ENCODE data around the gene KIAA0319L. TPM values are rescaled to one million over a fixed set of nuclear protein-coding genes. Genes with fewer than 3 reads are reported as not detected.
"Not testable (repeated sequence)": the region's sequence is repeated elsewhere in the genome, so short reads cannot be mapped to it uniquely, and the experiment has no call there.

KIAA0319L gene
- total RNA-seq, 2 donors from 2014 or later, result 74.0 to 84.4 TPM

- intact Hi-C loops (cut with DNase I, micrococcal nuclease), result no loop called here
- DNase-seq (no peak), ATAC-seq (no peak)
Observed at GRCh38 chr1:35586808-35587207, 29.6 kb upstream of the KIAA0319L start.

- DNase-seq; ATAC-seq; intact Hi-C loops (cut with DNase I, micrococcal nuclease): not testable (repeated sequence)
Observed at GRCh38 chr1:35585805-35586204, 28.6 kb upstream of the KIAA0319L start.

GRCh38 chr1:35585281-35585680 lies 28.1 kb upstream of the KIAA0319L start:
- intact Hi-C loops (cut with DNase I, micrococcal nuclease), result no loop called here
- ATAC-seq (no peak), DNase-seq (no peak)

- DNase-seq; ATAC-seq; intact Hi-C loops (cut with DNase I, micrococcal nuclease): not testable (repeated sequence)
Observed at GRCh38 chr1:35581621-35582020, 24.4 kb upstream of the KIAA0319L start.

GRCh38 chr1:35580949-35581388 lies 23.8 kb upstream of the KIAA0319L start:
- ATAC-seq (no peak), DNase-seq (no peak)
- intact Hi-C loops (cut with DNase I, micrococcal nuclease), result no loop called here

GRCh38 chr1:35577071-35577998 lies 20.1 kb upstream of the KIAA0319L start:
- ATAC-seq, result peak; percentile 57
- peak; percentile 51 to 65 for DNase-seq
- intact Hi-C loops (cut with DNase I, micrococcal nuclease), result no loop called here

- ATAC-seq; intact Hi-C loops (cut with DNase I, micrococcal nuclease); DNase-seq: not testable (repeated sequence)
Observed at GRCh38 chr1:35576766-35577070, 19.5 kb upstream of the KIAA0319L start.

GRCh38 chr1:35576061-35576765 lies 19.0 kb upstream of the KIAA0319L start:
- intact Hi-C loops (cut with DNase I, micrococcal nuclease), result no loop called here
- ATAC-seq (no peak), DNase-seq (no peak)

GRCh38 chr1:35575416-35575958 lies 18.3 kb upstream of the KIAA0319L start:
- ATAC-seq, result no peak
- no peak for DNase-seq
- intact Hi-C loops (cut with DNase I, micrococcal nuclease), result no loop called here

GRCh38 chr1:35574655-35575415 lies 17.6 kb upstream of the KIAA0319L start:
- intact Hi-C loops (cut with DNase I, micrococcal nuclease), result no loop called here
- DNase-seq (no peak), ATAC-seq (peak; percentile 34)

GRCh38 chr1:35574125-35574654 lies 17.0 kb upstream of the KIAA0319L start:
- intact Hi-C loops (cut with DNase I, micrococcal nuclease), result no loop called here
- DNase-seq, result no peak
- ATAC-seq, result peak; percentile 26

GRCh38 chr1:35573198-35574124 lies 16.3 kb upstream of the KIAA0319L start, which contains the start of gene TFAP2E:
Gene TFAP2E (plus strand): TSS chr1:35573314. CDS start chr1:35573578, 264 bp downstream.
- intact Hi-C loops (cut with DNase I, micrococcal nuclease), result no loop called here
- ATAC-seq, result peak; percentile 72
- DNase-seq, result peak; percentile 46 to 76

GRCh38 chr1:35572296-35572695 lies 15.1 kb upstream of the KIAA0319L start:
- intact Hi-C loops (cut with DNase I, micrococcal nuclease), result no loop called here
- no peak for ATAC-seq
- no peak for DNase-seq

GRCh38 chr1:35571263-35571662 lies 14.1 kb upstream of the KIAA0319L start:
- ATAC-seq, result no peak
- intact Hi-C loops (cut with DNase I, micrococcal nuclease), result no loop called here
- DNase-seq, result no peak

- intact Hi-C loops (cut with DNase I, micrococcal nuclease), result no loop called here
- ATAC-seq (no peak), DNase-seq (no peak)
Observed at GRCh38 chr1:35570589-35571137, 13.5 kb upstream of the KIAA0319L start.

GRCh38 chr1:35569936-35570335 lies 12.7 kb upstream of the KIAA0319L start:
- DNase-seq (no peak), ATAC-seq (no peak)
- intact Hi-C loops (cut with DNase I, micrococcal nuclease), result loop anchor here (5.0 to 10.0 kb wide), 3 partner anchors 115 to 157 kb away; partner anchors contain the start of gene C1orf216 (in 1 of the 2)

GRCh38 chr1:35568975-35569395 lies 11.8 kb upstream of the KIAA0319L start:
- intact Hi-C loops (cut with DNase I, micrococcal nuclease), result loop anchor here (5.0 to 10.0 kb wide), 3 partner anchors 114 to 158 kb away; partner anchors contain the start of gene C1orf216 (in 1 of the 2)
- peak; percentile 65 for ATAC-seq
- DNase-seq, result peak in 1 of 2 donors; percentile 73
